Iris pigment epithelial cell (primary cell): ENCODE measurements around the gene CRB1.

Source experiments
- DNase-seq: peaks from one replicate; pipeline ENCODE4 v3.0.0-alpha.2; 2011; ENCODE audit warnings: low read depth

CRB1 gene

DNA sequence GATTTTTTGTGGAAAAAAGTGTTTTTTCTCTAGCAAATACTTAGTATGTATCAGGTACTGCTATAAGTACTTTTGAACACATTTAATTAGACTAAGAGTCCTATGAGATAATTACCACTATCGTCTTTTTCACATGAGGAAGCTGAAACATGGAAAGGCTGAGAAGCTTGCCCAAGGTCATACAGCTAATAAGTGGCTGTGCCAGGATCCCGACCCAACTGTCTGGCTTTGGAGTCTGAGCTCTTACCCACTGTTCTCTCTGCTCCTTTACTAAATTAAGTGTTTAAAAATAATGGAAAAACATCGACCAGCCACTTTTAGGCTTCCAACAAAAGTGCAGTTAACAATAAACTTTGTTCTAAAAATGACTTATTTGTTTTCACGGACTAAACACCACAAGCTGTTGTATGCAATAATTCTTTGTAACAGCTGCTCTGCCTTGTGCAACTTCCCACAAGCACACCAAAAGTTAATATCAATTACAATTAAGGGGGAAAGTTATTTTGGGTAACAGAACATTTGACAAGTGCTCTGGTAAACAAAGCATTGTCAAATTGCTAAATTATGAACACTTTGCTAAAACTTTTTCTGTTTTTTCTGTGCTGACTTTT is 75.7 kb downstream of the CRB1 start:
- no peak for DNase-seq

DNA sequence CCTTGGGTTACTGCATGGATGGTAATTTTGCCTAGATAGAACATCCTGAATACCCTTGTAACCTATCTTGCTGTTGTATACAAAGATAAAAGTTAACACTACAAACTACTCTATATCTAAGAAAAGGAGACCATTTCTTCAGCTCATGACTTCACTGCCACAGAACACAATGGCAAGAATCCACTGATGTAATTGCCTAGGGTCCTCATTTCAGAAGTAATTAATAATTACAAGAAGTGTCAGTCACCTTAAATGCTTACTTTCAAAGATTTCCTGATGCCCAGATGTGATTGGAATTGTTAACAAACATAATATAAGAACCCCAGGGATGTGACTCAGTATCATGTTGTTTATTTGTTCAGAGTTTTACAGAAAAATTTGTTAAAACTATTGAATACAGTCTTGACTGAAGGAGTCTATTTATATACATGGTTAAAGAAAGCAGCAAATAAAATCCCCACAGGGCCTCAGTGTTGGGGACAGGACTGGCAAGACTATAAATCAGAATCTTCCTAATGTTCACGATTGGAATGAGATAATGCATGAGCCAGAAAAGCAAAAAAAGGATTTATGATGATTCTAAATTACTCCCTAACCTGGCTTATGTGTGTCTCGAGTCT is 83.9 kb downstream of the CRB1 start:
- DNase-seq: peak; percentile 10

DNA sequence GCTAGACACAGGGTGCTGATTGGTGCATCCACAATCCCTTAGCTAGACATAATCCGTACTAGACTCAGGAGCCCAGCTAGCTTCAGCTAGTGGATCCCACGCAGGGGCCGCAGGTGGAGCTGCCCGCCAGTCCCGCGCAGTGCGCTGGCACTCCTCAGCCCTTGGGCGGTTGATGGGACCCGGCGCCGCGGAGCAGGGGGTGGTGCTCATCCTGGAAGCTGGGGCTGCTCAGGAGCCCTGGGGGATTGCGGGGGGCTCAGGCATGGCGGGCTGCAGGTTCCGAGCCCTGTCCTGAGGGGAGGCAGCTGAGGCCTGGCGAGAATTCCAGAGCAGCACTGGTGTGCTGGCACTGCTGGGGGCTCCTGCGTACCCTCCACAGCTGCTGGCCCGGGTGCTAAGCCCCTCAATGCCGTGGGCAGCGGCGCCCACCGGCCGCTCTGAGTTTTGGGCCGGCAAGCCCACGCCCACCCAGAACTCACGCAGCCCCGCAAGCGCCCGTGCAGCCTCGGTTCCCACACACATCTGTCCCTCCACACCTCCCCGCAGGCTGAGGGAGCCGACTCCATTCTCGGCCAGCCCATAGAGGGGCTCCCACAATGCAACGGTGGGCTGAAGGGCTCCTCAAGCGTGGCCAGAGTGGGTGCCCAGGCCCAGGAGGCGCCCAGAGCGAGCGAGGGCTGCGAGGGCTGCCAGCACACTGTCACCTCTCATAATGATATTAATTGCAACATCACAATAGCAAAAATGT is 87.4 kb downstream of the CRB1 start:
- no peak for DNase-seq

DNA sequence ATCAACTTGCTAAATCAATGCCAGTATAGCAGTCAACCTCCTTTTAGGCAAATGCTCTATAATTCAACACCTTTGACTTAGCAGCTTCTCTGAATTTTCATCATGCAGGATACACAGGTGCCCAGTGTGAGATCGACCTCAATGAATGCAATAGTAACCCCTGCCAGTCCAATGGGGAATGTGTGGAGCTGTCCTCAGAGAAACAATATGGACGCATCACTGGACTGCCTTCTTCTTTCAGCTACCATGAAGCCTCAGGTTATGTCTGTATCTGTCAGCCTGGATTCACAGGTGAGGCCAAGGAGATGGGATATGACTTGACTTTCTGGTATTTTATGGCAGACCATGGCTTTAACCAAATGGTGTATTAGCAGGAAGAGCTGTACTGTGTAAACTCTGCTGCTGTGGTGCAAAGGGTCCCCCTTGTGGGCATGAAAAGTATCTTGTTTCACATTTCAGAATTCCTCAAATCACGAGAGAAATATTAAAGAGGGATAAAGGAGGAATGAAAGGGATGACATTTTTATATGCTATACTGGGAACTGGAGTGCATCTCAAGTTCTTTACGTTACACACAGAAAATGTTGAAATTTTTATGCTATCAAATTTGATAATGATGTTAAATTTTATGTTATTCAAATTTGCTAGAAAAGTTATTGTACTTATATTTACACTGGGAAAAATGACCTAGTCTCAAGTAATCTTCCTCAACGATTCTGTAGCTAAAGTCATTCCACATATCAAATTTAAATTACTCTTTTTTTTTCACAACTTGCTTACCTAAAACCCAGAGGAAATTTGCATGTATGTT is 88.9 kb downstream of the CRB1 start:
- DNase-seq: peak; percentile 63

DNA sequence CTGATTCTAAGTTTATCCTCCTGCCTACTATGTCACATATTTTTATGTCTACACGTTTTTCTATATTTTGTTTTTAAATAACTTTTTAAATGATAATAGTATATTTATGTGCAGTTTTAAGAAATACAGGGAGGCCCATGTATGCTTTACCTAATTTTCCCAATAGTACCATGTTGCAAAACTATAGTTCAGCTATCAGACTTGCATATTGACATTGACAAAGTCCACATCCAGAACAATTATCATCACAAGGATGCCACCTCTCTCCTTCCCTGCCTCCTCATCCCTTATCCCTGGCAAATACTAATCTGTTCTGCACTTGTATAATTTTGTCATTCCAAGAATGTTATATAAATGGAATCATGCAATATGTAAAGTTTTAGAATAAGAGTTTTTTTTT is 90.9 kb downstream of the CRB1 start:
- DNase-seq: no peak

DNA sequence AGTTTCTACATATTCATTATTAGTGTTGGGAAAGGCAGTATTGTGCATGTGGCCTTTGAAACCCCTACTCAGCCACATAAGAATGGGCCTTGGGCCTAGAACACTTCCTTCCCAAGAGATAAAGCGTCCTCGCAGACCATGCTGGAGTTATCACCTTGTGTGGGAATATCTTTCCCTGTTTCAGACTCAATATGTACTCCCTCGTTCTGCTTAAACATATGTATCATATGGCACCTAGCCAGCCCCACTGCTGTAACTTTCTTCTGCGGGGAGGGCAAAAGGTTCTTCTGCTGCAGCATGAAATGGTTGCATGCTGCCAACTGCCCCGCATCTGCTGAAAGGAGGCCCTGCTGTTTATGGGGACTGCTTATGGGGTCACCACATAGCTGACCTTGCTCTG is 92.0 kb downstream of the CRB1 start:
- DNase-seq: no peak

DNA sequence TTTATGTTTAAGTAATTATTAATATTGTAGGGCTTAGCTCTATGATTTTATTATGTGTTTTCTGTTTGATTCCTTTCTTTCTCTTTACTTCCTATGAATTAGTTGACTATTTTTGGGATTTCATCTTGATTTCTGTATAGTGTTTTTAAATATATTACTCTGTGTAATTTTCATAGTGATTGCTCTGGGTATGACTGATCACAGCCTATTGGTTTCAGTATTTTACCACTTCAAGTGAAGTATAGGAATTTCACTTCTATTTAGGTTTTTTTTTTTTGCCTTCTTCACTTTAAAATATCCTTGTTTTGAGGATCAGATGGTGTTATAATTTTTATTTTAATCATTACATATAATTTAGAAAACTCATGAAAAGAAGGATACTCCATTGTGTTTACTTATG is 94.8 kb downstream of the CRB1 start:
- no peak for DNase-seq

DNA sequence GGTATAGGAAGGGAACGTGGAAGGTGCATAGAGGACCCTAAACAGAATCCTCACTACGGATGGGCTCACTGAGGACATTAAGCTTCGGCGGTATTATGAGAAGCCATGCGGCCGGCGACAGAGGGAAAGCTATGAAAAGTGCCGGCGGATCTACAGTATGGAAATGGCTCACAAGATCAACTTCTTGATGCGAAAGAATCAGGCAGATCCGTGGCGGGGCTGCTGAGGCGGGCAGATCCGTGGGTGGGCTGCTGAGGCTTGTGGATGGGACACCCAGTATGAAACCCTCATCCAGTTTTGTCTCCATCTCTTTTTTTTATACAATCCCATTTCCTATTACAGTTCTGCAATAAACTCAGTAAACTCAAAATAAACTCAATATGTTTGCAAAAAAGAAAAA is 95.8 kb downstream of the CRB1 start:
- no peak for DNase-seq

DNA sequence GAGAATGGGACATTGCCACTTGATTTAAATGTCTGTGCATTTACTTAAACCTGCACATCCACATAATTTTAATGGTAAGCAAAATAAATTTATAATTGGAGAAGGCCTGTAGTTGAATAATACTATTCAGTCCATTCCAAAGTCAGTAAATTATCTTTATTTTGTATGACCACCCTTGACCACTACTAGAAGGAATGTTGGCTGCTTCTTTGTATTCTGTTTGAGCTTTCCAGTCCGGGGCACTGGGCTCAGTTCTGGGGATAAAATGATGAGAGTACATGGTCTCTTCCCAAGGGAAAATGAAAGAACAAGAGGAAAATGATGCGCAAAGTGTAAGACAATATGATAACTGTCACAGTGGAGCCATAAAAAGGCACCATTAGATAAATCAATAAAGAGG is 98.9 kb downstream of the CRB1 start:
- DNase-seq: no peak

DNA sequence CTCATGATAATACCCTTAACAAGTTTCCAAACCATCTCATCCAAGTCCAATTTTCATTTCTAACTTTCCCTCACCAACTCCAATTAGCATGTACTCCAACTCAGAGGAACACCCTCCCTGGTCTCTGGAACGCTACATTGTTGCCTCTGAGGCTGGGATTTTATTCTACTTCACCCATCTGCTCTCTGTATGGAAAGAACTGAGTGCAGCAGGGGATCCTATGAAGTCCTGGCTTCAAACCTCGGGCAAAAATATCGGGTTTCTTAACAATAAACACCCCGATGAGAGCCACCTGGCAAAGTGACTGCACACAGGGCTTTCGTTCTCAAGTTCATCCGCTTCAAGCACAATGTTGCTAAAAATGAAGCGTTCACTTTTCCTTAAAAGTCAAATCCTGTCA is 99.6 kb downstream of the CRB1 start:
- DNase-seq: no peak

DNA sequence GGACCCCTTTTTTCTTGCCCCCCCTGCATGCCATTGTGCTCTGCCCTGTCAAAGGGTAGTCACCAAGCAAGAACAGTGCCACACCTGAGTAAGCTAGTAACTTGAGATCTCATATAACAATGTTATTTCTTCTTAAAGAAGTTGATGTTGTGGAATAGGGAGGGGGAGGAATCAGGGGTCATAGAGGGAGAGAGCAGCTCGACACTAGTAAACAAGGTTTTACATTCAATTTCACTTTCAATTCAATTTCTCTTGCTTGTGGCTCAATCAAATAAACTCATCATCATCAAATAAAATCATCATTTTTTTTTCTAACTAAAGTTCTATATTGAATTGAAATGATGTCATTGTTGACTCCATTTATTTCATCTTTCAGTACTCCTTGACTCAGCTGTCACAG is 106.4 kb downstream of the CRB1 start:
- no peak for DNase-seq

DNA sequence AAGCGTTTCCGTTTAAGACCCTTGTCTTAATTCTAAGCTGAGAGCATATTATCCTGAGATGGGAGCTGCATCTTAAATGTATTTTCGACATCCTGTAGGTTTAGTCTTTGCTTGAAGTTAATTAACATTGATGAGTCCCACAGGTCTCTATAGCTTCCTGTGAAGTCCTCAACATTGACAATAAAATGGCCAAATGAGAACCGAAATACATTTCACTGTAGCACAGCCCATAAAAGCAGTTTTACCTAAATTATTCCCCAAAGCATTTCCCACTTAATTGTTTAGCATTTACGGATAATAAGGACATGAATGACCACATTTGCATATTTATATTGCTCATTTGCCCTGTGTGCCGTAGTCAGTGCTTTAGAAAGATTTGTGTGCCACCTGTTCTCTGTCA is 116.4 kb downstream of the CRB1 start:
- no peak for DNase-seq

DNA sequence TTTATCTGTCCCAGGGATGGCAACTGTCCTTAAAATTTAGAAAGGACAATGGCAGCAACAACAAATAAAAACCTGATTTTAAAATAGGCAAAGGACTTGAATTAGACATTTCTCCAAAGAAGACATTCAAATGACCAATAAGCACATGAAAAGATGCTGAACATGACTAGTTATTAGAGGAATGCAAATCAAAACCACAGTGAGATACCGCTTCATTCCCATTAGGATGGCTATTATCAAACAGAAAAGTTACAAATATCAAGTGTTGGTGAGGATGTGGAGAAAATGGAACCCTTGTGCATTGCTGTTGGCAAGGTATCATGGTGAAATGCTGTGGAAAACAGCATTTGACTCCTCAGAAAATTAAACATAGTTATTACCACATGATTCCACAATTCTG is 120.7 kb downstream of the CRB1 start:
- DNase-seq: peak; percentile 25

DNA sequence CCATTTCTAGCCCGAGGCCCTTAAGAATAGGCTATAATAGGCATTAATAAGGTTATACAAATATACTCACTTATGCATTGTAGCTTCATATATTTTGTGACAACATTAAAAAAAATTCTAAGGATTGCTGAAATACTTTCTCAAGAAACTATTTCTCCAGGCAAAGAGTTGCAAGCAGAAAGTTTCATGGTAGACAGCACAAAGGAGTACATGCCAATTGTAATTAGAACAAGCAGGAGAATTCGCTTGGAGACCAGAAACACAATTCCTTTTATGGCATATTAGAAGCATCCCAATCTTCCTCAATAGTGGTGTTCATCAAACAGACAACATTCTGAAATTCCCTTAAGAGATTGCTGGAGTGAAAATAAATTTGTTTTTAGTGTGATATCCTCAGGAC is 122.8 kb downstream of the CRB1 start:
- DNase-seq: no peak

DNA sequence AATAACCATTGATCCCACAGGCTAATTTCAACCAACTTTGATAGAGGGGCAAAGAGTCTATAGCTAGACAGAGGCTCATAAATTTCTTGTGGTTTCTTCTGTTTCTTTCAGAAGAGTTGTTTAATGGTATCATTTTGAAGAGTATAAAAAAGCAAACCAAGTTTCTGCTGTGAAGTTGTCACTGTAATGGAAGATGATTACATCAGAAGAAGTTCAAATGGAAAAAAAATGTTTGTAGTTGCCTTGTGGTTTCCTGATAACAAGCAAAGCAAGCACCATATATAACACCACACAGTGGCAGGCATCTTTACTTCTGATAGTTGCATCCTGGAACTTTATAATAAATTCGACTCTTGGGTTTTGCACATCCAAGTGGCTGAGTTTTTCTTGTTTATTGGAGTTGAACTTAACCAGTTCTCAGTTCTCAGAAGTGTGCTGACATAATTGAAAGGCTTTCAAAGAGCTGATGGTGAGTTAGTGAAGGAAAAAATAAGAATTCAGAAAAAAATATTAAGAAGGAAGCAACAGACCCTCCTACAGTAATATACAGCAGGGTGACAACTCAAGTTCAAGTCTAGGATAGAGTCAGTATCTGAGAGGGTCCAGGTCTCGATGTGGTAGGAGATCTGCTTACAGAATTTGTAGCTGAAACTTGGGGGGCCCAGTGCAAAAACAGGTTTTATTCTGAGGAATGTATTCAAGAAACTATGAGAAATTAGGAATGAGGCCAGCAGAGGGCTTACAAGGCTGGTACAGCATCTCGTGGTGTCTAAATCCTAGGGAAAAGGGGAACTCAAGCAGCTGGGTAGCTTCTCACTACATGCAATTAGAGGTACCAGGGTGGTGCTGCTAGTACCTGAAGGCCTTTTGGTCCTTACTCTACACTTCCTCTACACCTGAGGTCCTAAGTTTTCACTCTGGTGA is 123.5 kb downstream of the CRB1 start:
- peak; percentile 8 for DNase-seq

DNA sequence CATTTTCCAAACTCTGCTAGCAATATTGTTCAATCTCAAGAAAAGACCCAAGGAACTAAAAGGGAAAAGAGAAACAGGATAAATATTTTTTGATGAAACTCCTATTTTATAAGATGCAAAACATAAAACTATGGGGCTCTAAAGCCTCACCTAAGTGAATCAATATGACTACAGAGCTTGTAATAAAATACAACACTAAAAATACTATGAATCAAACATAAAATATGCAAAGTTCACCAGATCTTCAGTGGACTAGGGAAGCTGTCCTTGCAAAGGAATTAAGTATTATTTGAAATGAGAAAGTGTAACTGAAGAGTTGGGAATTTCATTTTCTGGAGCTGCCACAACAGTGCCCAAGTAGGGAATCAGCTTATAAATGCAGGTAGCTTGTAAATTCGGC is 124.5 kb downstream of the CRB1 start:
- DNase-seq: no peak

DNA sequence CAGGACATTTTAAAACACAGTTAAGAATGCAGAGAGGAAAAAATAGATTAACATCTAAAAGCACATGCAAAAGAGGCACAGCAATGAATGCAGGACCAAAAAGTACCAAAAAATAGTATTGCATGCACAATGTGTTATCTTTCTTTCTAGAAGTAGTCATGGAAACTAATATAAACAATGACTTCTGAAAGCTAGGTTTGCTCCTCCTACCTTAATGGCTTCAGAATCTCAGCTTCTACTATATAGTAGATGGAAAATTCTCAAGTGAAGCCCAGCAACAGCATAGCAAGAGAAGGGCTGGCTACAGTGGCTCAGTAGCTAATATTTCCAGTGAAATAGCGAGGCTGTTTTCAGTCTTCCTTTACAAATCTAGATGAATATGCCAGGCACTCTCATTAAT is 125.1 kb downstream of the CRB1 start:
- no peak for DNase-seq

DNA sequence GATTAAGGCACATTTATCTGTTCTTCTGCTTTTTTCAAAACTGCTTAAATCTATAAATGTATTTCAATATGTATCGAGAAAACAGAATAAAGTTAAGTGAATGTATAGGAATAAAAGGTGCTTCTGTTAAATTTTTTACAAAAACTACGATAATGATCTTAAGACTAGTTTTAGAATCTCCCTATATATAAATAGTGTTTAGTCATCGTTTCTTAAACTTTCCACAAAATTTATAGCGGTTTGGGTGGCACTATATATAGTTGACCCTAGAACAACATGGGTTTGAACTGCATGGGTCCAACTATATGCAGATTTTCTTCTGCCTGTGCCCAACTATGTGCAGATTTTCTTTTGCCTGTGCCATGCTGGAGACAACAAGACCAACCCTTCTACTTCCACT is 125.7 kb downstream of the CRB1 start:
- no peak for DNase-seq

DNA sequence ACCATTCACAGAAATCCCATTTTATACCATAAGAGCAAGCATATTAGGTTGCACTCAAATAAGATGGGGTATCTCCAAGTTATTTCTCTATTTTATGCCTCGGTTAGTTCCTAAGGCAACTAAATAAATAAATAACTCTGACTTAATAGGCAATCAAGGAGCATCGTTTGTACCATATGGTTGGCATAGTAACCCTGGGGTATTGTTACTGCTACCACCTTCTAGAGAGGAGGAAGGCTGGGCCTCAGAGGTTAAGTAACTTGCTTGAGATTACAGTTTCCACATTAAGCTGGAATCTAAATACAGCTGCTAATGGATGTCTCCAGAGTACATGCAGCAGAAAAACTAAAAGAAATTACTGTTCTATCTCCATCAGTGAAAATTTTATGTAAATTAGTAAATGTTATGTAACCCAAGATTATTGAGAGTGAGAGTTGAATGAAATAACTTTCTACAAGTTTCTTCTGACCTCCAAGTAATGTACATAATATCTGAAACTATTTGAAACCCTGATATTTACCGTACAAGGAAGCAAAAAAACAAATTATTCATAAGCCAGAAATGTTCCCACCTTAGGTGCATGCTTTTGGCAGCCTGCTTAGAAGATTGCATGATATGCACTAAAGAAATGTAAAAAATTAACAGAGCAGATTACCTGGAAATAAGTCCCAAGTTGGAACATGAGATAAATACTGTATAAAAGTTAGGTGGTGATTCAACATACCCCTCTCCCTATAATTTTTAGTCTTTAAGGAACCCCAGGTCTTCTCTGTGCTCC is 127.0 kb downstream of the CRB1 start:
- no peak for DNase-seq

DNA sequence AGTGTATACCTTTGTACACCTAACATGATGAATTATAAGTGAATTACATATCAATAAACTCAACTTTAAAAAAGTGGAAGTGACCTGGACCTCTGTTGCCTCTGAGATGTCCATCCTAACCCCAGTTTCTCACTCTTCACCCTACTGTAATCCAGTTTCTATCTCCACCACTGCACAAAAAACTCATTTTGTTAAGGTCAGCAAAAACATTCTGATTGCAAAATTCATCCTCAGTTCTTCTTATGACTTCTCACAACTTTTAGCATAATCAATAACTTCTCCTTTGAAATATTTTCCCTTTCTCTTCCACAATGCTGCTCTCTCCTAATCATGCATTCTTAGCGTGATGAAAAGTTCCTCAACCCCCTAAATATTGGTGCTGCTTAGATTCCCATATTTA is 129.8 kb downstream of the CRB1 start:
- DNase-seq: no peak
